ENCODE data around the gene PDIA5. TPM values are rescaled to one million over a fixed set of nuclear protein-coding genes. Genes with fewer than 3 reads are reported as not detected.

PDIA5 gene
- total and polyA plus RNA-seq, 2 of the 4 experiments (the other 2 are of a cell fraction): 19.4 to 42.0 TPM

- Histone ChIP-seq H3K4me3 (ENCODE audit: insufficient read depth, low read depth, low read length) (no peak overlapping the region), H3K9me1 (ENCODE audit: insufficient read depth, low read length) (peaks cover 8% of the 10 kb centered on the region; the same call in 1 of the 2 replicates), H2BK15ac (ENCODE audit: low read depth, low read length) (no peak overlapping the region), H4K5ac (ENCODE audit: low read depth, low read length) (no peak overlapping the region), H3K23ac (ENCODE audit: low read depth, low read length) (no peak overlapping the region), H3K9ac (ENCODE audit: low read depth, low read length) (no peak overlapping the region), H3K4ac (ENCODE audit: low read depth, low read length) (no peak overlapping the region), H2AK9ac (replicated peaks; ENCODE audit: low read depth, low read length, poor library complexity) (no peak overlapping the region), H2AK5ac (ENCODE audit: low read depth, low read length) (no peak overlapping the region), H2AFZ (replicated peaks; ENCODE audit: low read length, poor library complexity) (no peak overlapping the region), H3K4me1 (ENCODE audit: control insufficient read depth, insufficient read depth, low read length) (no peaks in the 10 kb centered on the region), H3K27me3 (ENCODE audit: control insufficient read depth, insufficient read depth, low read length) (no peaks in the 10 kb centered on the region), H3K27ac (ENCODE audit: insufficient read depth, low read length) (no peak overlapping the region), H4K91ac (ENCODE audit: insufficient read depth, low read depth, low read length) (no peak overlapping the region), H2BK120ac (ENCODE audit: low read depth, low read length) (no peak overlapping the region), H3K4me2 (ENCODE audit: low read depth, low read length) (no peak overlapping the region), H3K18ac (ENCODE audit: low read depth, low read length) (no peak overlapping the region), H3K9me3 (ENCODE audit: control insufficient read depth, insufficient read depth, low read length) (no peaks in the 10 kb centered on the region), H3K36me3 (ENCODE audit: control insufficient read depth, insufficient read depth, low read length) (peaks cover 50% of the 10 kb centered on the region), H3K14ac (replicated peaks; ENCODE audit: low read depth, low read length) (no peak overlapping the region), H2BK20ac (ENCODE audit: low read depth, low read length) (no peak overlapping the region), H4K8ac (ENCODE audit: low read depth in 2 of 2, low read length in 2 of 2) (no peak overlapping the region), H3K79me1 (ENCODE audit: low read depth in 1 of 2, low read length in 2 of 2) (peaks cover 0 to 7% of the 10 kb centered on the region in 2 experiments; a peak in 1 of 4 replicates), H2BK5ac (ENCODE audit: low read depth, low read length, poor library complexity, severe bottlenecking) (no peak overlapping the region), H3K56ac (ENCODE audit: extremely low read depth, insufficient read depth, low read length) (no peak overlapping the region), H4K20me1 (ENCODE audit: insufficient read depth, low read length) (no peaks in the 10 kb centered on the region)
- CTCF ChIA-PET: interaction anchor here (0.6 kb wide), 1 partner anchor 149 kb away, joined by 5 read pairs; no protein-coding TSS in a partner anchor
- no CpG with 5 or more reads among the region's 3 CpGs for WGBS, 2 experiments (ENCODE audit: extremely low coverage in 2 of 2, insufficient read length in 1 of 2)
- POLR2A ChIA-PET (ENCODE audit: unreplicated experiment): no interaction called here
- in situ Hi-C loops (cut with MboI; ENCODE audit: low sequenced_read_pairs) (no loop called here), intact Hi-C loops (cut with micrococcal nuclease) (no loop called here), dilution Hi-C loops (cut with HindIII; ENCODE audit: low sequenced_read_pairs, unreplicated experiment) (no loop called here)
- no TSS peak for BruUV-seq (replicated peaks)
- ATAC-seq (ENCODE audit: low read depth) (no peak), DNase-seq (no peak)
- TF ChIP-seq POLR2A (IDR thresholded peaks at IDR 0.05; ENCODE audit: low read depth, low read length) (no peak), CHD1 (IDR thresholded peaks at IDR 0.05; ENCODE audit: low read depth, low read length) (no peak), USF2 (IDR thresholded peaks at IDR 0.05; ENCODE audit: low read depth, low read length) (no peak), CEBPB (IDR thresholded peaks at IDR 0.05; ENCODE audit: low read depth, low read length) (no peak), SMC3 (IDR thresholded peaks at IDR 0.05; ENCODE audit: low read depth, low read length) (no peak), BHLHE40 (IDR thresholded peaks at IDR 0.05; ENCODE audit: low read depth, low read length) (no peak), FOS (IDR thresholded peaks at IDR 0.05; ENCODE audit: low read depth, low read length) (no peak), NFE2L2 (IDR thresholded peaks at IDR 0.05; ENCODE audit: low read depth, low read length) (no peak), CTCF (conservative IDR thresholded peaks at IDR 0.05; ENCODE audit: low read depth, low read length) (no peak), RFX5 (IDR thresholded peaks at IDR 0.05; ENCODE audit: low read depth, low read length) (no peak)
Observed at GRCh38 chr3:123129092-123129491, 62.3 kb downstream of the PDIA5 start.
